WI38 (cell line): Measurements from ENCODE around the gene ZNF592.
"Not testable (repeated sequence)": the region's sequence is repeated elsewhere in the genome, so short reads cannot be mapped to it uniquely, and the experiment has no call there.

Source experiments
- H3K4me3 ChIP-seq: 2 replicates; pipeline ENCODE4 v1.5.1; 2011; ENCODE audit warnings: low read depth, mild to moderate bottlenecking, control low read depth, low read length
- CTCF ChIP-seq: IDR thresholded peaks from 2 replicates; pipeline ENCODE4 v1.5.1; 2012; ENCODE audit warnings: low read depth, mild to moderate bottlenecking, control low read depth, low read length

Gene ZNF592

GRCh38 chr15:84734794-84735479 lies 13.5 kb upstream of the ZNF592 start:
- no peak for TF ChIP-seq CTCF
- no peak overlapping the region for H3K4me3 ChIP-seq

DNA sequence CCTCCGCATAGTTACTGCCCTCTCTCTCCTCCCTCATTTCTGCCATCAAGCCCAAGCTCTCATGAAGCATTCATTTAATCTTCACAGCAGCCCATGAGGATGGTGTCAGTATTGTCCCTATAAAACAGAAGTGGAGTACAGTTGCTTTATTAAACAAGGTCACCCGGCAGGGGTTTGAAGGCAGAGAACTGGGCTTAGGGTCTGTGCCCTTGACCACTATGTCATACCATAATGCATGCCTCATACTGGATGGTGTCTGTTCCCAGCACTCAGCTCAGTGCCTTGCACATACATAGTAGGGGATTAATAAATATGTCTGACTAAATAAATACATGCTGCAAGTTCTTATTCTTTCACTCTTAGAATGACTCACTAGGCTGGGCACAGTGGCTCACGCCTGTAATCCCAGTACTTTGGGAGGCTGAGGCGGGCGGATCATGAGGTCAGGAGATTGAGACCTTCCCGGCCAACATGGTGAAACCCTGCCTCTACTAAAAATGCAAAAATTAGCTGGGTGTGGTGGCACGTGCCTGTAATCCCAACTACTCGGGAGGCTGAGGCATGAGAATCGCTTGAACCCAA lies 12.8 kb upstream of the ZNF592 start:
- not testable (repeated sequence) for H3K4me3 ChIP-seq

- TF ChIP-seq CTCF = no peak
- H3K4me3 ChIP-seq = no peak overlapping the region
These were observed 12.0 kb upstream of the ZNF592 start for GRCh38 chr15:84736375-84736774.

- no peak overlapping the region for H3K4me3 ChIP-seq
- no peak for TF ChIP-seq CTCF
These were observed 11.4 kb upstream of the ZNF592 start for GRCh38 chr15:84737005-84737404.

DNA sequence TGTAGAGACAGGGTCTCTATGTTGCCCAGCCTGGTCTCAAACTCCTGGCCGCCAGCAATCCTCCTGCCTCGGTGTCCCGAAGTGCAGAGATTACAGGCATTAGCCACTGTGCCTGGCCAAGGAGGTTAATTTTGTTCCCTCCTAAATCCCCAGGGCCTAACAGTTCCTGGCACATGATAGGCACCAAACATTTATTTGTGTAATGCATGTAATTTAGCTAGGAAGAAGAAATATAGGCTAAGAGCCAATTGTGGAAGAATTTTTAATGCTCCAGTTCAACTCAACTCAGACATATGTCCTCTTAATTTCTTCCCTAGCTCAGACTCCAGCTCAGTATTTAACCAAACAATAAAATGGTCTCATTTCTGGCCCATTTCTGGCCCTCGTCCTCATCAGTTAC lies 7.7 kb upstream of the ZNF592 start:
- no peak overlapping the region for H3K4me3 ChIP-seq
- no peak for TF ChIP-seq CTCF

- no peak overlapping the region for H3K4me3 ChIP-seq
- TF ChIP-seq CTCF = no peak
These were observed 7.3 kb upstream of the ZNF592 start for GRCh38 chr15:84741121-84741520.

- H3K4me3 ChIP-seq = peak overlapping the region; percentile 73
- no peak for TF ChIP-seq CTCF
These were observed 747 bp upstream of the ZNF592 start for GRCh38 chr15:84747416-84748273.
